ENCODE measurements around the gene ZNF385B. TPM values are rescaled to one million over a fixed set of nuclear protein-coding genes. Genes with fewer than 3 reads are reported as not detected.

The ZNF385B gene
- total RNA-seq, 3 donors from 2014 or later (not counting 1 experiment from before 2014, with no cell fraction given), result 0.54 TPM; not detected in 2

GRCh38 chr2:179478771-179479170 is 382.6 kb downstream of the ZNF385B start:
- Mint-ChIP-seq H3K4me3 (no peak overlapping the region), H3K9me3 (peaks cover 0 to 2% of the 10 kb centered on the region in 2 donors), H3K36me3 (no peaks in the 10 kb centered on the region), H3K4me1 (no peaks in the 10 kb centered on the region), H3K27ac (no peak overlapping the region), H3K27me3 (ENCODE audit: low read depth in 2 of 2) (no peaks in the 10 kb centered on the region)
- Histone ChIP-seq H3K9me3 (ENCODE audit: control insufficient read depth, insufficient read depth, low read length) (no peaks in the 10 kb centered on the region), H3K27me3 (ENCODE audit: control insufficient read depth, insufficient read depth, low read length) (no peaks in the 10 kb centered on the region), H3K4me1 (ENCODE audit: control insufficient read depth, insufficient read depth, low read length) (no peaks in the 10 kb centered on the region), H3K4me3 (ENCODE audit: low read length) (no peak overlapping the region), H3K36me3 (ENCODE audit: control insufficient read depth, insufficient read depth, low read length) (no peaks in the 10 kb centered on the region), H3K27ac (ENCODE audit: low read length) (no peak overlapping the region)
- DNase-seq (no peak), ATAC-seq (no peak)
- TF ChIP-seq, protein P1, sequence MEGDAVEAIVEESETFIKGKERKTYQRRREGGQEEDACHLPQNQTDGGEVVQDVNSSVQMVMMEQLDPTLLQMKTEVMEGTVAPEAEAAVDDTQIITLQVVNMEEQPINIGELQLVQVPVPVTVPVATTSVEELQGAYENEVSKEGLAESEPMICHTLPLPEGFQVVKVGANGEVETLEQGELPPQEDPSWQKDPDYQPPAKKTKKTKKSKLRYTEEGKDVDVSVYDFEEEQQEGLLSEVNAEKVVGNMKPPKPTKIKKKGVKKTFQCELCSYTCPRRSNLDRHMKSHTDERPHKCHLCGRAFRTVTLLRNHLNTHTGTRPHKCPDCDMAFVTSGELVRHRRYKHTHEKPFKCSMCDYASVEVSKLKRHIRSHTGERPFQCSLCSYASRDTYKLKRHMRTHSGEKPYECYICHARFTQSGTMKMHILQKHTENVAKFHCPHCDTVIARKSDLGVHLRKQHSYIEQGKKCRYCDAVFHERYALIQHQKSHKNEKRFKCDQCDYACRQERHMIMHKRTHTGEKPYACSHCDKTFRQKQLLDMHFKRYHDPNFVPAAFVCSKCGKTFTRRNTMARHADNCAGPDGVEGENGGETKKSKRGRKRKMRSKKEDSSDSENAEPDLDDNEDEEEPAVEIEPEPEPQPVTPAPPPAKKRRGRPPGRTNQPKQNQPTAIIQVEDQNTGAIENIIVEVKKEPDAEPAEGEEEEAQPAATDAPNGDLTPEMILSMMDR (IDR thresholded peaks at IDR 0.05), result no peak
- intact Hi-C loops (cut with micrococcal nuclease), result no loop called here

DNA sequence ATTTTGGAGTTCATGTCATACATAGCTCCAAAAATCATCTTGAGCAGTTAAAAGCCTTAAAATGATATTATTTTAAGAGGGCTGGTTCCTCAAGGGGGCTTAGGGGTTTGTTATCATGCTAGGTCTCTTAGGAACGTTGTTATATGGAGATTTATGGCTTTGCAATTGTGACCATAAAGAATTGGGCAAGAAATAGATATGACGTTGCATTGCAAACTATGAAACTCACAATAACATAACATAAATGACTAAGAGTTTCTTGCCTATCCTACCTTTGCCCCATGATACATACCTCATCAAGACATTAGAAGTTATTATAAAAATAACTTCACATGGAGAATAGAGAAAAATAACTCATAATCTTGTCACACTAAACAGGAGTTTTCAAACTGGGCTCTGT is 390.4 kb downstream of the ZNF385B start:
- Mint-ChIP-seq H3K9me3 (no peaks in the 10 kb centered on the region), H3K4me1 (no peaks in the 10 kb centered on the region), H3K36me3 (no peaks in the 10 kb centered on the region), H3K4me3 (no peak overlapping the region), H3K27me3 (ENCODE audit: low read depth in 2 of 2) (no peaks in the 10 kb centered on the region), H3K27ac (no peak overlapping the region)
- Histone ChIP-seq H3K4me3 (ENCODE audit: low read length) (no peak overlapping the region), H3K27me3 (ENCODE audit: control insufficient read depth, insufficient read depth, low read length) (no peaks in the 10 kb centered on the region), H3K4me1 (ENCODE audit: control insufficient read depth, insufficient read depth, low read length) (no peaks in the 10 kb centered on the region), H3K9me3 (ENCODE audit: control insufficient read depth, insufficient read depth, low read length) (no peaks in the 10 kb centered on the region), H3K36me3 (ENCODE audit: control insufficient read depth, insufficient read depth, low read length) (no peaks in the 10 kb centered on the region), H3K27ac (ENCODE audit: low read length) (no peak overlapping the region)
- DNase-seq (no peak), ATAC-seq (no peak)
- TF ChIP-seq, protein P1 (IDR thresholded peaks at IDR 0.05), result no peak
- 0% methylated on average over 1 of the region's 2 CpGs for WGBS (ENCODE audit: insufficient coverage)
- intact Hi-C loops (cut with micrococcal nuclease), result no loop called here

DNA sequence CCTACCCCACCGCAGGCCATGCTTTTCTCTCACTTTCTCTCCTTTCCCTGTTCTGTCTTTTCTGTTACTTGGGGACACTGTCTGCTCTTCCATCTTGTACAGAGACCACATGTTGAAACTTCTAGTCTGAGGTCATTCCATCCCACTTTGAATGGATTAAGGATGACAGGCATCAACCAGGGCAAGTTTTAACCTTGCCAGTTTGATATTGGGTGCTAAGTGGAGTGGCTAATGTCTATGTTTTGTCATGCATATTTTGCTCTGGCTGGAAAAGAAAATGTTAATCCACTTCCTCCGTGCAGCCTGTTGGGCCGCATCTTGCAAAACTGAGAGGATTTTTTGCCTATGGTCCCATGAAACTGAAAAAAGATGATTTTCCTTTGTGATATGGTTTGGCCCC is 391.3 kb downstream of the ZNF385B start:
- peaks cover 0 to 1% of the 10 kb centered on the region in 2 donors for H3K27me3 Mint-ChIP-seq (ENCODE audit: low read depth in 2 of 2)
- H3K4me1 Mint-ChIP-seq, result no peaks in the 10 kb centered on the region
- TF ChIP-seq, protein P1 (IDR thresholded peaks at IDR 0.05), result no peak
- Histone ChIP-seq H3K4me1 (ENCODE audit: control insufficient read depth, insufficient read depth, low read length) (no peaks in the 10 kb centered on the region), H3K4me3 (ENCODE audit: low read length) (no peak overlapping the region), H3K9me3 (ENCODE audit: control insufficient read depth, insufficient read depth, low read length) (no peaks in the 10 kb centered on the region), H3K36me3 (ENCODE audit: control insufficient read depth, insufficient read depth, low read length) (no peaks in the 10 kb centered on the region), H3K27ac (ENCODE audit: low read length) (no peak overlapping the region), H3K27me3 (ENCODE audit: control insufficient read depth, insufficient read depth, low read length) (no peaks in the 10 kb centered on the region)
- H3K36me3 Mint-ChIP-seq, result no peaks in the 10 kb centered on the region
- intact Hi-C loops (cut with micrococcal nuclease), result no loop called here
- DNase-seq (no peak), ATAC-seq (no peak)
- no peak overlapping the region for H3K4me3 Mint-ChIP-seq
- H3K9me3 Mint-ChIP-seq, result peaks cover 1 to 3% of the 10 kb centered on the region in 2 donors
- WGBS (ENCODE audit: insufficient coverage), result 70% methylated on average over 3 of the region's 3 CpGs
- H3K27ac Mint-ChIP-seq, result no peak overlapping the region

DNA sequence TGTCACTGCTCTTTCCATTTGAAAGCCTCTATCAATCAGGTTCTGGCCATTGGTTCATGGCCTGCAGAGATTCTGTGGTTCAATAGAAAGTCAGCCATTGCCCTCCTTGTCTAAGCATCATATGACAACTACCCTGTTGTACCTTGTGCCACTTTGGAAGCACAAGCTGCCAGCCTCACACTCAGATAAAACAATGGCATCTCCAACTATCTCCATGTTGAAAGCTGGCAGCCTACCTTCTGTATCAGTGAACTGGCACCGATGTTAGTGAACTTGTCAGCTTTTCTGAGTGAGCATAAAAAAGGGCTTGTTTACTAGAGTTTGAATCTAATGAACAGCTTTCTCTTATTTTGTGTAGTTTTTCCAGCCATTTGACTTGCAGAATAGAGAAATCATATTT is 393.5 kb downstream of the ZNF385B start:
- intact Hi-C loops (cut with micrococcal nuclease), result no loop called here
- Mint-ChIP-seq H3K27ac (no peak overlapping the region), H3K36me3 (no peaks in the 10 kb centered on the region), H3K9me3 (peaks cover 4 to 5% of the 10 kb centered on the region in 2 donors), H3K4me1 (no peaks in the 10 kb centered on the region), H3K27me3 (ENCODE audit: low read depth in 2 of 2) (peaks cover 0 to 4% of the 10 kb centered on the region in 2 donors), H3K4me3 (no peak overlapping the region)
- DNase-seq, result no peak
- no peak overlapping the region for H3K4me3 ChIP-seq (ENCODE audit: low read length)
- no peaks in the 10 kb centered on the region for H3K36me3 ChIP-seq (ENCODE audit: control insufficient read depth, insufficient read depth, low read length)
- ATAC-seq, result no peak
- no peaks in the 10 kb centered on the region for H3K4me1 ChIP-seq (ENCODE audit: control insufficient read depth, insufficient read depth, low read length)
- H3K27me3 ChIP-seq (ENCODE audit: control insufficient read depth, insufficient read depth, low read length), result no peaks in the 10 kb centered on the region
- H3K27ac ChIP-seq (ENCODE audit: low read length), result no peak overlapping the region
- TF ChIP-seq, protein P1 (IDR thresholded peaks at IDR 0.05), result no peak
- H3K9me3 ChIP-seq (ENCODE audit: control insufficient read depth, insufficient read depth, low read length), result no peaks in the 10 kb centered on the region
- 86% methylated on average over 1 of the region's 1 CpG for WGBS (ENCODE audit: insufficient coverage)
